Keratinocyte (primary cell): ENCODE measurements around the gene BMS1. TPM values are rescaled to one million over a fixed set of nuclear protein-coding genes. Genes with fewer than 3 reads are reported as not detected.
A peak's percentile ranks its signal among the peaks of the same experiment; 100 is the strongest.

Experiments used
- DNase-seq: peaks from one replicate; pipeline ENCODE4 v3.0.0-alpha.2; 2011; ENCODE audit warnings: low read depth, missing footprints, low spot score
- FAIRE-seq: peaks from 2 replicates; lab custom pipeline; 2011; peaks lifted over from hg19 to GRCh38; lab: Jason Lieb, UNC
- H2AFZ ChIP-seq: 2 replicates; pipeline ENCODE4 v1.6.0; 2012; ENCODE audit warnings: low read length, control low read depth, inconsistent platforms; ENCODE audit not compliant: control insufficient read depth
- H3K27ac ChIP-seq: 2 replicates; pipeline ENCODE4 v1.5.1; 2011; ENCODE audit warnings: low read length; ENCODE audit not compliant: control insufficient read depth, insufficient read depth
- H3K27me3 ChIP-seq: 3 replicates; pipeline ENCODE4 v1.6.0; 2011; ENCODE audit warnings: low read length; ENCODE audit not compliant: control insufficient read depth, insufficient read depth; ENCODE audit errors: extremely low read depth
- H3K36me3 ChIP-seq, 2 experiments: 2 replicates in 1 of 2; 3 replicates in 1 of 2; pipeline ENCODE4 v1.5.1; 2011; ENCODE audit warnings: low read length in 2 of 2, mild to moderate bottlenecking in 1 of 2; ENCODE audit not compliant: control insufficient read depth in 2 of 2, insufficient read depth in 2 of 2; ENCODE audit errors: extremely low read depth in 1 of 2
- H3K4me1 ChIP-seq: 3 replicates; pipeline ENCODE4 v1.5.1; 2011; ENCODE audit warnings: low read length; ENCODE audit not compliant: control insufficient read depth, insufficient read depth; ENCODE audit errors: extremely low read depth
- H3K4me2 ChIP-seq: 3 replicates; pipeline ENCODE4 v1.6.0; 2011; ENCODE audit warnings: low read depth, low read length; ENCODE audit not compliant: control insufficient read depth, insufficient read depth; ENCODE audit errors: extremely low read depth
- H3K4me3 ChIP-seq, 3 experiments: fragments of 200-600 bp in 1 of 3; sonication (generic) in 1 of 3; 2 replicates in 2 of 3; 3 replicates in 1 of 3; pipeline ENCODE4 v1.5.1; 2011 to 2016; ENCODE audit warnings: low read length in 3 of 3, mild to moderate bottlenecking in 3 of 3, control low read depth in 2 of 3, inconsistent platforms in 1 of 3, low read depth in 1 of 3, mixed read lengths in 1 of 3, mixed run types in 1 of 3, moderate library complexity in 1 of 3; ENCODE audit not compliant: control insufficient read depth in 2 of 3, insufficient read depth in 2 of 3; ENCODE audit errors: extremely low read depth in 1 of 3
- H3K79me2 ChIP-seq: 2 replicates; pipeline ENCODE4 v1.6.0; 2012; ENCODE audit warnings: low read length; ENCODE audit not compliant: control insufficient read depth, insufficient read depth
- H3K9ac ChIP-seq: 3 replicates; pipeline ENCODE4 v1.6.0; 2011; ENCODE audit warnings: low read length; ENCODE audit not compliant: control insufficient read depth, insufficient read depth; ENCODE audit errors: extremely low read depth
- H3K9me1 ChIP-seq: 3 replicates; pipeline ENCODE4 v1.6.0; 2011; ENCODE audit warnings: low read length; ENCODE audit not compliant: control insufficient read depth, insufficient read depth; ENCODE audit errors: extremely low read depth
- H3K9me3 ChIP-seq: 2 replicates; pipeline ENCODE4 v1.5.1; 2012; ENCODE audit warnings: low read depth, low read length; ENCODE audit not compliant: control insufficient read depth
- H4K20me1 ChIP-seq: 3 replicates; pipeline ENCODE4 v1.6.0; 2011; ENCODE audit warnings: low read length; ENCODE audit not compliant: control insufficient read depth, insufficient read depth; ENCODE audit errors: extremely low read depth
- CTCF ChIP-seq, 3 experiments: IDR thresholded peaks in 1 of 3; conservative IDR thresholded peaks in 1 of 3; optimal IDR thresholded peaks in 1 of 3; 2 replicates in 2 of 3; 3 replicates in 1 of 3; pipeline versions ENCODE3 to v1.5.1; 2011; ENCODE audit warnings: low read length in 3 of 3, mild to moderate bottlenecking in 3 of 3, moderate library complexity in 2 of 3, control low read depth in 1 of 3, inconsistent platforms in 1 of 3; ENCODE audit not compliant: insufficient read depth in 2 of 3; ENCODE audit errors: extremely low read depth in 1 of 3
- EZH2 ChIP-seq: IDR thresholded peaks from one replicate; pipeline ENCODE4 v1.6.1; 2012; ENCODE audit warnings: inconsistent platforms, mild to moderate bottlenecking, low read length, moderate library complexity
- dilution Hi-C: fragments of 300-500 bp; cut with MboI; formaldehyde crosslinking; loops from one replicate; pipeline ENCODE4 v1.7.0; 2020; ENCODE audit warnings: low sequenced_read_pairs; ENCODE audit not compliant: extremely low pct_ligation_motif_present
- polyA minus RNA-seq, 3 experiments: library from RNA; depleted of rRNA, polyadenylated mRNA; stranded (reverse); fragments of >200 nt; gene quantifications; 1 replicate in 1 of 3; 2 replicates in 1 of 3; 3 replicates in 1 of 3; pipeline ENCODE4 v1.2.3, GENCODE V29; 2011
- polyA plus RNA-seq, 5 experiments: library from polyadenylated mRNA; depleted of rRNA in 3 of 5; stranded (reverse) in 3 of 5; stranded (forward) in 1 of 5; unstranded in 1 of 5; fragments of >200 nt; gene quantifications; 1 replicate in 1 of 5; 2 replicates in 3 of 5; 3 replicates in 1 of 5; pipeline versions ENCODE4 v1.2.1 to v1.2.3, GENCODE V29; 2011 to 2012; ENCODE audit warnings: missing spikeins in 2 of 5, low read depth in 1 of 5, low replicate concordance in 1 of 5

The BMS1 gene
- 6.1 to 11.4 TPM (median 8.6 TPM) in 3 replicates for polyA plus RNA-seq
- polyA plus RNA-seq (2011; ENCODE audit: low read depth), result 20.3 TPM
- polyA plus RNA-seq (2011; cell fraction: cytosol; rRNA removed), result 7.0 and 7.6 TPM in 2 replicates
- polyA plus RNA-seq (2011; cell fraction: nucleus; rRNA removed), result 13.2 and 16.8 TPM in 2 replicates
- 10.2 and 22.7 TPM in 2 replicates for polyA plus RNA-seq (2012; ENCODE audit: low replicate concordance)
- 6.1 to 13.6 TPM (median 6.7 TPM) in 3 replicates for polyA minus RNA-seq
- polyA minus RNA-seq (2011; cell fraction: cytosol; rRNA and poly(A)+ RNA removed), result 5.6 TPM
- polyA minus RNA-seq (2011; cell fraction: nucleus; rRNA and poly(A)+ RNA removed), result 8.9 and 16.8 TPM in 2 replicates

- Histone ChIP-seq H3K79me2 (peaks cover 30% of the 10 kb centered on the region), H3K4me3 (peak within 1 kb of the TSS; percentile 79 to 88 (median 83)), H3K9me1 (no peaks in the 10 kb centered on the region), H3K9me3 (no peaks in the 10 kb centered on the region), H4K20me1 (no peaks in the 10 kb centered on the region), H3K27me3 (no peaks in the 10 kb centered on the region), H2AFZ (peak within 1 kb of the TSS; percentile 93), H3K9ac (peak within 1 kb of the TSS; percentile 89), H3K4me1 (peaks cover 4% of the 10 kb centered on the region), H3K27ac (peak within 1 kb of the TSS; percentile 84), H3K36me3 (peaks cover 19% of the 10 kb centered on the region in 2 experiments), H3K4me2 (peak within 1 kb of the TSS; percentile 90)
- DNase-seq (no peak), FAIRE-seq (no peak)
- dilution Hi-C loops, result no loop called here
- TF ChIP-seq EZH2, result no peak
- no peak for TF ChIP-seq CTCF (optimal IDR thresholded peaks at IDR 0.05 in 1 of 3, IDR thresholded peaks at IDR 0.05 in 1 of 3, conservative IDR thresholded peaks at IDR 0.05 in 1 of 3; ENCODE audit: extremely low read depth in 1 of 3, insufficient read depth in 2 of 3, low read length in 3 of 3)
These were observed at the start of gene BMS1 for GRCh38 chr10:42782446-42783180. Gene BMS1 (plus strand): TSS chr10:42782795. CDS start chr10:42784395, 1,600 bp downstream.

GRCh38 chr10:42734536-42734935 is 48.1 kb upstream of the BMS1 start:
- Histone ChIP-seq H3K9me3 (no peaks in the 10 kb centered on the region), H3K79me2 (no peaks in the 10 kb centered on the region), H3K9ac (no peak overlapping the region), H3K27ac (no peak overlapping the region), H2AFZ (no peak overlapping the region), H3K27me3 (no peaks in the 10 kb centered on the region), H3K4me2 (no peak overlapping the region), H4K20me1 (no peaks in the 10 kb centered on the region), H3K4me3 (no peak overlapping the region), H3K9me1 (no peaks in the 10 kb centered on the region), H3K4me1 (no peaks in the 10 kb centered on the region), H3K36me3 (no peaks in the 10 kb centered on the region)
- TF ChIP-seq EZH2, result no peak
- no peak for FAIRE-seq
- dilution Hi-C loops, result no loop called here
- no peak for DNase-seq
